ENCODE measurements around the gene KHDRBS2.

The KHDRBS2 gene

GRCh38 chr6:62285612-62286469 lies at the start of gene KHDRBS2:
Gene KHDRBS2 (minus strand): TSS chr6:62286225.
- no peak for DNase-seq

- DNase-seq = no peak
These were observed 42.6 kb upstream of the KHDRBS2 start for GRCh38 chr6:62328607-62329006.

- DNase-seq = no peak
These were observed 38.8 kb upstream of the KHDRBS2 start for GRCh38 chr6:62324834-62325233.

GRCh38 chr6:62323818-62324431 lies 37.9 kb upstream of the KHDRBS2 start:
- no peak for DNase-seq

- DNase-seq = no peak
These were observed 12.8 kb upstream of the KHDRBS2 start for GRCh38 chr6:62298745-62299392.

GRCh38 chr6:62296541-62296940 lies 10.5 kb upstream of the KHDRBS2 start:
- no peak for DNase-seq

GRCh38 chr6:62288974-62289373 lies 2.9 kb upstream of the KHDRBS2 start:
- DNase-seq = no peak

- DNase-seq = no peak
These were observed 2.5 kb upstream of the KHDRBS2 start for GRCh38 chr6:62288562-62288961.

GRCh38 chr6:62286470-62286843 lies 432 bp upstream of the KHDRBS2 start:
- DNase-seq = no peak

- no peak for DNase-seq
These were observed 1.3 kb downstream of the KHDRBS2 start for GRCh38 chr6:62284725-62285124.

GRCh38 chr6:62283796-62284411 lies 2.1 kb downstream of the KHDRBS2 start:
- no peak for DNase-seq

GRCh38 chr6:62283365-62283764 lies 2.7 kb downstream of the KHDRBS2 start:
- no peak for DNase-seq

GRCh38 chr6:62280099-62280498 lies 5.9 kb downstream of the KHDRBS2 start:
- no peak for DNase-seq

GRCh38 chr6:62272114-62272513 lies 13.9 kb downstream of the KHDRBS2 start:
- no peak for DNase-seq

- no peak for DNase-seq
These were observed 20.0 kb downstream of the KHDRBS2 start for GRCh38 chr6:62265906-62266525.

- no peak for DNase-seq
These were observed 23.7 kb downstream of the KHDRBS2 start for GRCh38 chr6:62262283-62262682.

GRCh38 chr6:62246087-62246486 lies 39.9 kb downstream of the KHDRBS2 start:
- DNase-seq = no peak

GRCh38 chr6:62236784-62237183 lies 49.2 kb downstream of the KHDRBS2 start:
- DNase-seq = no peak

GRCh38 chr6:62229231-62229630 lies 56.8 kb downstream of the KHDRBS2 start:
- DNase-seq = no peak

GRCh38 chr6:62217866-62218265 lies 68.2 kb downstream of the KHDRBS2 start:
- no peak for DNase-seq

GRCh38 chr6:62202078-62202477 lies 83.9 kb downstream of the KHDRBS2 start:
- no peak for DNase-seq

GRCh38 chr6:62192593-62192992 lies 93.4 kb downstream of the KHDRBS2 start:
- DNase-seq = no peak

GRCh38 chr6:62175195-62175594 lies 110.8 kb downstream of the KHDRBS2 start:
- DNase-seq = no peak
